GM12864 (cell line): Measurements from ENCODE around the gene PAPPA.

Experiments used
- DNase-seq: peaks from one replicate; pipeline ENCODE4 v3.0.0-alpha.2; 2011; ENCODE audit warnings: low read depth
- H3K4me3 ChIP-seq: 2 replicates; pipeline ENCODE4 v1.5.1; 2011; ENCODE audit warnings: mild to moderate bottlenecking, low read depth, low read length, control low read depth
- TF ChIP-seq, protein P1 (sequence below): IDR thresholded peaks from 2 replicates; pipeline ENCODE4 v1.5.1; 2011; ENCODE audit warnings: low read depth, mild to moderate bottlenecking, moderate library complexity, low read length, control low read depth, inconsistent platforms; ENCODE audit errors: missing control alignments

PAPPA gene

DNA sequence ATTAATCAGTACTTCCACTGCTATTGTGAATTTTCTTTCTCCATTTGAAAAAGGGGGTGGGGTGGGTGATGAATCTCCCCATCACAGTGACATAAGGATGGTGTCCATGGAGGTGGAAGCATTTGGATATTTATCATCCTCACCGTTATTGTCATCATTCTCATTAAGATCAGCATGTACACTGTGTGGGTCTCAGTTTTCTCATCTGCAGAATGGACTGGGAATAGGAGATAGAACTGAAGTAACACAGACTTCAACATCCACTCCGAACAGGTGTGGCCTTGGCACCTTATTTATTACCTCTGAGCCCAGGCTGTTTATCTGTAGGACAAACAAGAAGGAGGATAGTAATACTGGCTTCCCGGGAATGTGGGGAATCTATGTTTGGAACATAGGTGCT lies 165.9 kb downstream of the PAPPA start:
- TF ChIP-seq, protein P1, sequence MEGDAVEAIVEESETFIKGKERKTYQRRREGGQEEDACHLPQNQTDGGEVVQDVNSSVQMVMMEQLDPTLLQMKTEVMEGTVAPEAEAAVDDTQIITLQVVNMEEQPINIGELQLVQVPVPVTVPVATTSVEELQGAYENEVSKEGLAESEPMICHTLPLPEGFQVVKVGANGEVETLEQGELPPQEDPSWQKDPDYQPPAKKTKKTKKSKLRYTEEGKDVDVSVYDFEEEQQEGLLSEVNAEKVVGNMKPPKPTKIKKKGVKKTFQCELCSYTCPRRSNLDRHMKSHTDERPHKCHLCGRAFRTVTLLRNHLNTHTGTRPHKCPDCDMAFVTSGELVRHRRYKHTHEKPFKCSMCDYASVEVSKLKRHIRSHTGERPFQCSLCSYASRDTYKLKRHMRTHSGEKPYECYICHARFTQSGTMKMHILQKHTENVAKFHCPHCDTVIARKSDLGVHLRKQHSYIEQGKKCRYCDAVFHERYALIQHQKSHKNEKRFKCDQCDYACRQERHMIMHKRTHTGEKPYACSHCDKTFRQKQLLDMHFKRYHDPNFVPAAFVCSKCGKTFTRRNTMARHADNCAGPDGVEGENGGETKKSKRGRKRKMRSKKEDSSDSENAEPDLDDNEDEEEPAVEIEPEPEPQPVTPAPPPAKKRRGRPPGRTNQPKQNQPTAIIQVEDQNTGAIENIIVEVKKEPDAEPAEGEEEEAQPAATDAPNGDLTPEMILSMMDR = no peak
- DNase-seq = no peak
- H3K4me3 ChIP-seq = no peak overlapping the region

- no peak for DNase-seq
- TF ChIP-seq, protein P1 = no peak
- H3K4me3 ChIP-seq = no peak overlapping the region
These were observed 166.7 kb downstream of the PAPPA start for GRCh38 chr9:116320290-116320689.

DNA sequence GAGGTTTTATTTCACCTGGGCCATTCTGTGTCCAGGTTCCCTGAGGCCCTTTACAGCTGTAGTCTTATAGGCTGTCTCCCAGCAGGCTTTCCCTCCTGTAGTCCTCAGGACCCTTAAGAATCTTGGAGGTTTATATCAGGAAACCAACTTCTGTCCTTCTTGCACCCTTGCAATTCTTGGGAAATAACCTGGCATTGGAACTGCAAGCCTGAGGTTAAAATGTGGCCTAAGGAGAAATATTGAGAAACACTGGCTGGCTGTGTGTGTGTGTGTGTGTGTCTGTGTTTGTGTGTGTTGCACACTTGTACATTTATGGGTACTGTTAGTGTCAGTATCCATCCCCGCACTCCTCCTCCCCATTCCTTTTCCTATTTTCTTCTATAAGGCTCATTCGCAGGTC lies 168.9 kb downstream of the PAPPA start:
- no peak for DNase-seq
- H3K4me3 ChIP-seq = no peak overlapping the region
- TF ChIP-seq, protein P1 = no peak

DNA sequence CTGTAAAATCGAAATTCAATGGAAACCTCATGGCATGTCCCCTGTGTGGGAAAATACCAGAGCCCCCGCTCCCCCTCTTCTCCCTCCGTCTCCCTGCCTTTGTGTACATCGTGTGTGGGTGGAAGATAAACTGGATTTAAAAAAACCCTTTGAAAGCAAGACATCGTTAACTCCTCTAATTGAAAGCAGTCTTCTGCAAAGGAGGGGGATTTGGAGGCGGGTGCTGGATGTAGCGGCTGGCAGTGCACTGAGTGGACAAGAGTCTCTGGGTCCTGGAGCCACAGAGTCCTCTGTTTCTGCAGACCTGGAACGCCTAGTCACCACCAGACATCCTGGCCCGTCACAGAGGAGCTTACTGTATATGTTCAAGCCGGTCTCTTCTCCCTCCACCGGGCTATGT lies 169.4 kb downstream of the PAPPA start:
- no peak overlapping the region for H3K4me3 ChIP-seq
- DNase-seq = no peak
- TF ChIP-seq, protein P1 = no peak

- no peak for DNase-seq
- H3K4me3 ChIP-seq = no peak overlapping the region
- TF ChIP-seq, protein P1 = no peak
These were observed 170.0 kb downstream of the PAPPA start for GRCh38 chr9:116323571-116323970.

- DNase-seq = no peak
- TF ChIP-seq, protein P1 = no peak
- no peak overlapping the region for H3K4me3 ChIP-seq
These were observed 172.3 kb downstream of the PAPPA start for GRCh38 chr9:116325924-116326323.

GRCh38 chr9:116327701-116328405 lies 174.3 kb downstream of the PAPPA start:
- TF ChIP-seq, protein P1 = no peak
- DNase-seq = no peak
- no peak overlapping the region for H3K4me3 ChIP-seq
